Activated CD4-positive, alpha-beta T cell treated with anti-CD3 and anti-CD28 coated beads, Interleukin-2, Interleukin-6, amounts not matched to agents 100 ng/mL and 50 ng/mL, durations not matched to agents 16 hours and 8 hours (primary cell): ENCODE data around the gene ZBED5.
A peak's percentile ranks its signal among the peaks of the same experiment; 100 is the strongest.
"Not testable (repeated sequence)": the region's sequence is repeated elsewhere in the genome, so short reads cannot be mapped to it uniquely, and the experiment has no call there.

Experiments
- DNase-seq: peaks from one replicate; pipeline ENCODE4 v3.0.0-alpha.2; 2020

The ZBED5 gene

DNA sequence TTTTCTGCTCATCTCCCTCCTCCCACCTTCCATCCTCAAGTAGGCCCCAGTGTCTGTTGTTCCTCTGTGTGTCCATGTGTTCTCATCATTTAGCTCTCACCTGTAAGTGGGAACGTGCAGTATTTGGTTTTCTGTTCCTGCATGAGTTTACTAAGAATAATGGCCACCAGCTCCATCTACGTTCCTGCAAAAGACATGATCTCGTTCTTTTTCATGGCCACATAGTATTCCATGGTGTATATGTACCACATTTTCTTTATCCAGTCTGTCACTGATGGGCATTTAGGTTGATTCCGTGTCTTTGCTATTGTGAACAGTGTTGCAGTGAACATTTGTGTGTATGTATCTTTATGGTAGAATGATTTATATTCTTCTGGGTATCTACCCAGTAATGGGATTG lies 21.0 kb downstream of the ZBED5 start:
- DNase-seq: not testable (repeated sequence)

DNA sequence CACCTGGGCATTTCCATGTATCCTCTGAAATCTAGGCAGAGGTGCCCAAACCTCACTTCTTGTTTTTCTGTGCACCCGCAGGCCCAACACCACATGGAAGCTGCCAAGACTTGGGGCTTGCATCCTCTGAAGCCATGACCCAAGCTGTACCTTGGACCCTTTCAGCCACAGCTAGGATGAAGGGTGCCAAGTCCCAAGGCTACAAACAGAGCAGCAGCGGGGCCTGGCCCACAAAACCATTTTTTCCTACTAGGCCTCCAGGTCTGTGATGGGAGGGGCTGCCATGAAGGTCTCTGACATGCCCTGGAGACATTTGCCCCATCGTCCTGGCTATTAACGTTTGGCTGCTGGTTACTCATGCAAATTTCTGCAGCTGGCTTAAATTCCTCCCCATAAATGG lies 28.7 kb downstream of the ZBED5 start:
- no peak for DNase-seq

DNA sequence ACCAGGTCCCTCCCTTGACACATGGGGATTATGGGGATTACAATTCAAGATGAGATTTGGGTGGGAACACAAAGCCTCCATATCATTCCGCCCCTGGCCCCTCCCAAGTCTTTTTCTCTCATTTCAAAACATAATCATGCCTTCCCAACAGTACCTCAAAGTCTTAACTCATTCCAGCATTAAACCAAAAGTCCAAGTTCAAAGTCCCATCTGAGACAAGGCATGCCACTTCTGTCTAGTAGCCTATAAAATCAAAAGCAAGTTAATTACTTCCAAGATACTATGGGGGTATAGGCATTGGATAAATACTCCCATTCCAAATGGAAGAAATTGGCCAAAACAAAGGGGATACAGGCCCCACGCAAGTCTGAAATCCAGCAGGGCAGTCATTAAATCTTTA lies 29.5 kb downstream of the ZBED5 start:
- DNase-seq: no peak

DNA sequence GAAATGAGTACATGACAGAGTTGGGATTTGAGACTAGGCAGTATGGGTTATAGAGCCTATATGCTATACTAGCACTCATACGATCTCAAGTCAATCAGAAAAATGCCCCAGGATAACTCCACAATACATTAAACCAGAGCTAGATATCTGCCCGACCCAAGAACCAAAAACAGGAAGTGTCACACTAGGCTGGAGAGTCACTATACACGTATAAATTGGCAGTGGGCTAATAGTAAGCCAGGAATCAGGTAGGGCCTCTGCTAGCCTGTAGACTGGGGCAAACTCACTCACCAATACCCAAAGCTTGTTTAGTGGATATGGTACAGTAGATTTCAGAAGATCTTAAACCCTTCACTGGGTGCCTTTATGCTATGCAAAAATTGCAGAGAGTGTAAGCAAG lies 33.0 kb downstream of the ZBED5 start:
- no peak for DNase-seq

DNA sequence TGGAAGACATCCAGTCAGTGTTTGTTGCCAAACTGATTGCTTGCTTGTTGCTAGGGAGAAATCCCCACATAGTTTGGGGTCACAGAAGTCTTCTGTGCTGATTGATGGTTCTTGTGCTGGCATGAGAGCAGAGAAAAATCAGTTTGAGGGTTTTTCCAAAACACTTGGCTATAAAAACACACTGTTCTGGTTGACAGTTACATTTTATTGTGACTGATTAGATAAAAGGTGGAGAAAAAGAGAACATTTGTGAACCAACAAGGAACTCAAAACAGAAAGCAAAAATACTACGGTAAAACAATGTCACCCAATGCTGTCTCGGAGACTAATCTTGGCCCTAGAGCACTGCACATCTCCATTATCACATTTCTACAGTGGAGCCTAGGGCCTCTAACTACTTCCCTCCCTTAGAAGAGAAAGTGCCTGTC lies 34.7 kb downstream of the ZBED5 start:
- no peak for DNase-seq

DNA sequence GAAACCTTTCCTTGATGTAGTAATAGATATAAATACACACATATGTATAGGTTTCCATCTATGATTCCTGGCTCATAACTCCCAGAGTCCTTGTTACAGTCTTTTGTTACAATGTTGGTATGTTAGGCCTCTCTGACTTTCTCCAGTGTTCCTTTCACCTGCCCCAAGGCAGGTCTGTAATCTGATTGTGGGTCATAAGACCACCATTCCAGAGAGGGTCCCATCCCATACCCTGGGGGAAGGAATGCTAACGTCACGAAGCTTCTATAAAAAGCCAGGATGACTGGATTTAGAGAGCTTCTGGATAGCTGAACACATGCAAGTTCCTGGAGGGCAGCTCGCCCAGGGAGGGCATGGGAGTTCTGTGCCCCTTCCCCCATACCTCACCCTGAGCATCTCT lies 35.4 kb downstream of the ZBED5 start:
- not testable (repeated sequence) for DNase-seq

DNA sequence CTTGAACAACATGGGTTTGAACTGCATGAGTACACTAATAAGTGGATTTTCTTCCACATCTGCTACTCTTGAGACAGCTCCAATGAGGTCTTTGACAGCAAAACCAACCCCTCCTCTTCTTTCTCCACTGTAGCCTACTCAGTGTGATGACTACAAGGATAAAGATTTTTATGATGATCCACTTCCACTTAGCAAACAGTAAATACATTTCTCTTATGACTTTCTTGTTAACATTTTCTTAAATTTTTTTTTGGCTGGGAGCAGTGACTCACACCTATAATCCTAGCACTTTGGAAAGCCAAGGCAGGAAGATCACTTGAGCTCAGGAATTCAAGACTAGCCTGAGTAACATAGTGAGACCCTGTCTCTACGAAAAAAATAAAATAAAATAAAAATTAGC lies 39.3 kb downstream of the ZBED5 start:
- no peak for DNase-seq

DNA sequence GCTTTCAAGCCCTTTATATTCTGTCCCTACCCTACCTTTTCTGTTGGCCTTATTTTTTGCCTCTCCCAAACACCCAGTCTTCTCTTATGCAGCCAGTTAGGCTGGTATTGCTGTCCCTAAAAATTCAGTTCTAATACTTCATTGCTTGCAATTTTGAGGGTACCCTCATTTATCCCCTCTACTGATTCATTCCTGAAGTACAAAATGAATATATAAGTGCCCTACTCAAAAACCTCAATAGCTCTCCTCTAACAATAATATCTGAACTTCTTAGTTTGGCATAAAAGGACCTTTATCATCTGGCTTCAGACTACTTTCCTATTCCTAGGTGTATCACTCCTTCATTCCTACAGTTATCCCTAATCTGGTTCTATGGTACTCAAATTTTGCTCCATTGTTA lies 43.9 kb downstream of the ZBED5 start:
- peak; percentile 42 for DNase-seq

DNA sequence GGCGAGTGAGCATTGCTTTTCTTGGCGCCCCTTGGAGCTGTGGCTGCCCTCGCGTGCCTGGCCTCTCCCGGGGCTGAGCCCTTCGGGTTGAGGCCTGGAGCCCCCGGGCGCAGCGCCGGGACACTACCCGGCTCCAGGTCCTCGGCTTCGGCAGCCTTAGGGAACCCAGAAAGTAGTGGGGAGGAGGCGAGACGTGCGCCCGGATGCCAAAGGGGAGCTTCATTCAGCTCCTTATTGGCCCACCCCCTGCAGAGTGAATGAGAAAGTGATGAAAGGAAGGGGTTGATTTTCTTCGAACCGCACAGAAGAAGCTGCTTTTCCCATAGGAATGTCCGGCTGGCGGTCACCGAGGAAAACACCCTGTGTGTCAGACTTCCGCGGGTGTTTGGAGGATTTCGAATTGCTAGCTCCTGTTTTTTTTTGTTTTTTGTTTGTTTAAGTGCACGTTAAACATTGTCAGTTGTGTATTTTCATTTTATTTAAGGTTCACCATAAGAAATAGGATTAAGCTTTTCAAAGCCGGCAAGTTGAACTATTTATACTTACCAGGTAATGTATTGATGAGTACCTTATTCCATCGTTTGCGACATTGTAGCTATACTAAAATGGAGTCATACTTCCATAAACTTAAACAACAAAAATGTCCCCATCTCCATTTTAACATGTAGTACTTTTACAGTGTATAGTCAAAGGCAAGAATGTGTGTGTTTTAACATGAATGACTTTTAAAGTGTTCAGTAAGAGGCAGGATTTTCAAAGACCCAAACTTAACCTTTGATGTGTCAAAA lies 48.3 kb downstream of the ZBED5 start:
- DNase-seq: peak; percentile 56

DNA sequence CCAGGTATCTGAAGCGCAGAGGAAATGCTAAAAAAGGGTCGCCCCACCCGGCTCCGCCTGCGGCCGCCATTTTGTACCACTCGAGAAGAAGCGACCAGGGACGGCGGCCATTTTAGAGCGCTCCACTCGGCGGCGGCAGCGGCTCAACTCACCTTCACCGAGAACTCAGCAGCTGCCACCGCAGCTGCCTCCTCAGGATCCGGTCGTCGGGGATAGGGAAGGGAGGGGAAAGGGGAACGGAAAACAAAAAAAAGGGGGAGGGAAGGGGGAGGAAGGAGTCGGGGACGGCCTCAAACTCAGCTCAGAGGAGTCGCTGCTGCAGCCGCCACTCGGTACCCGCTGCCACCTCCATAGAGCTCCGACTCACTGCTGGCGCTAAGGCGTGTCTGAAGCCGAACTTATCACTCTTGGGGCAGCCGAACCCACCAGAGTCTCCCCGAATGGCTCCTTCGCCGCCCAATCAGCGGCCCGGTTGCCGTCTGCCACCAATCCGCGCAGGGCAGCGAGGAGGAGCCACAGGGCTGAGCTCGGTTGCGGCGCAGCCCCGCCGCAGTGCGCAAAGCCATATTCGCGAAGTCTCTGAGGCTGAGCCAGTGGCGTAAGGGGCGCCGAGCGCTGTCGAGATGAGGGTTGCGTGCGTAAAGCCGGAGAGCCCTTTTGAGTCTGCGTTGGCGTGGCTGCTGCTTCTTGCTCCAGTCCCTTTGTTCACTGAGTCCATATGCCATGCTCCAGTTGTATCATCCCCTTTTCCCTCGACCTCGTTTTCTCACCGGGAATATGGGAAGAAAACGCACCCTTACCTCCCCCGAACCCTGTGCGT lies 49.1 kb downstream of the ZBED5 start, which contains the start of gene EIF4G2:
Gene EIF4G2 (minus strand): TSS at position 374 of the 820 bp plus-strand sequence.
- DNase-seq: peak; percentile 99

DNA sequence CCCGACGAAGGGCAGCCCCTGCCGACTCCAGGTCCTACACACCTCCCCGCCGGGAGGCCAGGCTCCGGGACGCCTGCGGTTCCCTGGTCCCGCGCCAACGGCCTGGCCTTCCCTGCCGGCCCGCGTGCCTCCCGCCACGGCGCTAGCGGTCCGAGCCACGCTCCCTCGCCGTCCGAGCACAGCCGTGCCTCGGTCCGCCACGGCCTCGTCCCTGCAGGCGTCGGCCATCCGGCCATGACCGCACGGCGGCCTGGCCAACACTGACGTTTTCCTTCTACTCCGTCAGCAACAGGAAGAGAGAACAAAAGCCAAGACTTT lies 49.7 kb downstream of the ZBED5 start:
- no peak for DNase-seq

DNA sequence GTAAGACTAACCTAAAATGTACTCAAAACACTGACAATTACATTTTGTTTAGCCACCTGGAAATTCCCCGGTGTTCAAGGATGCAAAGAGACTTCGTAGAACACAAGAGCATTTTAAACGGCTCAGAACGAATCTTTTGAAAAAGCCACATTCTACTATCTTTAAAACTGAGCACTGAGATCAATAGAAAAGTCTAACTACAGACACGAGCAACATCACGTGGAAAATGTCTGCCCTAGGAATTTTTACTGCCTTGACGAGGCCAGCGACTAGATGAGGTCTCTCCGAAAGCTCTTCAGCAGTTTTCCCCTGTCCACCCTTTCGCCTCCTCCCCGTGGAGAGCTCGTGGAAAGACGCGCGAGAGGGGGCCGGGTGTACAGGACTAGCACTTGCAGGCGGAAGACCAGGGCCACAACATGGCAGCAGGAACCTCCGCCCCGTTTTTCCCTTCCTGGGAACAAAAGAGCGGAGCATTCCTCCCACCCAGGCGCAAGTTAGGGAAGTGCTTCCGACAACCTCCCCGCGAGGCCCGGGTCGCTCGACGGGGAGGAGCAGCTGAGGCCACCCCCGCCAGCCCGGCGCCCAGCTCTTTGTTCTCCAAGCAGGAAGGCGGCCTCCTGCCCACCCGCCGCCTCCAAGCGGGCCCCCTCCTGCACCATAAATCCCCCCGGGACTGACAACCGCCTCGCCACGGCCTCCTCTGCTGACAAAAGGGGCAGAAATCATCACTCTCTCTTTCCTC lies 50.2 kb downstream of the ZBED5 start:
- DNase-seq: peak; percentile 55

DNA sequence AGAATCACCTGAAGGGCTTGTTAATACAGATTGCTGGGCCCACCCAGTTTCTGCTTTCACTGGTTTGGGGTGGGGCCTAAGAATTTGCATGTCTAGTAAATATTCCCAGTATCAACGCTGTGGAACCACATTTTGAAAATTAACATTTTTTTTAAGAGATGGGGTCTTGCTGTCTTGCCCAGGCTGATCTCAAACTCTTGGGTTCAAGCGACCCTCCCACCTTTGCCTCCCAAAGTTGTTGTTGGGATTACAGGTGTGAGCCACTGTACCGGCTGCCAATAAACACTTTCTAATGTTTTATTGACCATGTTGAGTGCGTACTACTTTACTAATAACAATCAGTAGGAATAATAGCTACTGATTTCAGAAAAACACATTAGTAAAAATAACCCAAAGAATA lies 51.6 kb downstream of the ZBED5 start:
- no peak for DNase-seq

DNA sequence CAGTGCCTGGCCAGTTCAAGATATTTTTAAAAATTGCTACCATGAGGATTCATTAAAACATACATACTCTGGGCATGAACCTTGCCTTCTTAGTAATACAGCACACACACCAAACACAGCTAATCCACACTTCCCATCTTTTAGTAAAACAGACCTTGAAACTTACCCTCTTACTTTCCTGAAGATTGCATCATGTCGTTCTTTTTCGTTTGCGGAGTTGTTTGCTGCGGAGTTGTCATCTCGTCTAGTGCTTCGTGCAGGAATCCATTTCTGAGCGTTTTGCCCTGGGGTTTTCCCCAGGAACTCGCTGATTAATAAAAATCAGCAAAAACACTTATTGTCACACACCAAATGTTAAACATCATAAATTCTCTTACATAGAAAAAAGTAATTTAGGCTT lies 52.1 kb downstream of the ZBED5 start:
- DNase-seq: no peak

DNA sequence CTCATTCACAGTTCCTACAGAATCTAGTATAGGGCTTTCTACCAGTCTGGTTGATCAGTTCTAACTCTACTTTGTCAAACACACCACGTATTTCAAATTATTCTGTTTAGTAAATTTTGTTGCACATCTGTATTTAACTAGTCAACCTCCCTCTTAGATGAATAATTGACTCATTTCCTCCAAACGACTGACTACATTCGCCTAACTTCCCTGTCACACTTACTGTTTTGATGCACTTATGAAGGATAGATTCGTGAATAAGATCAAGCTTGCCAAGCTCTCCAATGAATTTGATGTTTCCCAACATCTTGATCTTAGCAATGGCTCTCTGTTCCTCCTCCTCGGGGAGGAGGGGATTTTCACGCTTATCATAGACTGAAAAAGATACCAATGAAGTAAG lies 54.2 kb downstream of the ZBED5 start:
- no peak for DNase-seq
